Endothelial cell (in vitro differentiated cells): ENCODE data around the gene TRUB1. TPM values are rescaled to one million over a fixed set of nuclear protein-coding genes. Genes with fewer than 3 reads are reported as not detected.
A peak's percentile ranks its signal among the peaks of the same experiment; 100 is the strongest.

Experiments
- DNase-seq: peaks from one replicate; pipeline ENCODE4 v3.0.0; 2021; ENCODE audit warnings: low spot score
- H3K27ac Mint-ChIP-seq: one replicate; pipeline ENCODE4 v1.8.0; 2021; ENCODE audit warnings: mixed read lengths, inconsistent platforms; ENCODE audit not compliant: unreplicated experiment
- H3K27me3 Mint-ChIP-seq: one replicate; pipeline ENCODE4 v1.8.0; 2021; ENCODE audit warnings: mild to moderate bottlenecking, moderate library complexity, mixed read lengths, inconsistent platforms; ENCODE audit not compliant: unreplicated experiment
- H3K36me3 Mint-ChIP-seq: one replicate; pipeline ENCODE4 v1.8.0; 2021; ENCODE audit warnings: mild to moderate bottlenecking, low read depth, mixed read lengths, inconsistent platforms; ENCODE audit not compliant: unreplicated experiment
- H3K4me1 Mint-ChIP-seq: one replicate; pipeline ENCODE4 v1.8.0; 2021; ENCODE audit warnings: mild to moderate bottlenecking, mixed read lengths, inconsistent platforms; ENCODE audit not compliant: unreplicated experiment
- H3K4me3 Mint-ChIP-seq: one replicate; pipeline ENCODE4 v1.8.0; 2021; ENCODE audit warnings: mild to moderate bottlenecking, mixed read lengths, inconsistent platforms; ENCODE audit not compliant: unreplicated experiment
- H3K9me3 Mint-ChIP-seq: one replicate; pipeline ENCODE4 v1.8.0; 2021; ENCODE audit warnings: mixed read lengths, inconsistent platforms; ENCODE audit not compliant: unreplicated experiment
- CTCF ChIP-seq: fragments of 200-600 bp; sonication (generic); IDR thresholded peaks from one replicate; pipeline ENCODE4 v1.5.0; 2021; ENCODE audit warnings: antibody characterized with exemption; ENCODE audit not compliant: unreplicated experiment
- total RNA-seq: library from RNA; stranded (reverse); fragmentation: NEBNext Ultra II Directional; extraction: Animal tissue kit (Norgen Biotek cat#: 25700); gene quantifications from one replicate; pipeline ENCODE4 v1.2.1, GENCODE V29; 2021; ENCODE audit not compliant: unreplicated experiment

TRUB1 gene
- total RNA-seq, 1 donor from 2014 or later, result 15.4 TPM

- DNase-seq, result peak; percentile 10
- TF ChIP-seq CTCF, result no peak
- no peaks in the 10 kb centered on the region for H3K27me3 Mint-ChIP-seq
- H3K4me3 Mint-ChIP-seq, result no peak overlapping the region
- H3K36me3 Mint-ChIP-seq, result peaks cover 5% of the 10 kb centered on the region
- peaks cover 36% of the 10 kb centered on the region for H3K4me1 Mint-ChIP-seq
- H3K27ac Mint-ChIP-seq, result peak overlapping the region; percentile 91
- H3K9me3 Mint-ChIP-seq, result no peaks in the 10 kb centered on the region
These were observed 29.1 kb downstream of the TRUB1 start for GRCh38 chr10:114967071-114967470.

- Mint-ChIP-seq H3K4me1 (peaks cover 28% of the 10 kb centered on the region), H3K27me3 (no peaks in the 10 kb centered on the region), H3K27ac (peak overlapping the region; percentile 37), H3K9me3 (no peaks in the 10 kb centered on the region), H3K4me3 (no peak overlapping the region), H3K36me3 (no peaks in the 10 kb centered on the region)
- no peak for TF ChIP-seq CTCF
- peak; percentile 7 for DNase-seq
These were observed 32.5 kb downstream of the TRUB1 start for GRCh38 chr10:114970515-114970914.

GRCh38 chr10:114973306-114973705 lies 35.3 kb downstream of the TRUB1 start:
- no peaks in the 10 kb centered on the region for H3K9me3 Mint-ChIP-seq
- H3K36me3 Mint-ChIP-seq, result no peaks in the 10 kb centered on the region
- H3K27ac Mint-ChIP-seq, result no peak overlapping the region
- H3K27me3 Mint-ChIP-seq, result no peaks in the 10 kb centered on the region
- DNase-seq, result no peak
- H3K4me1 Mint-ChIP-seq, result peaks cover 12% of the 10 kb centered on the region
- no peak overlapping the region for H3K4me3 Mint-ChIP-seq
- TF ChIP-seq CTCF, result no peak

GRCh38 chr10:114973997-114974396 lies 36.0 kb downstream of the TRUB1 start:
- H3K27me3 Mint-ChIP-seq, result no peaks in the 10 kb centered on the region
- peaks cover 9% of the 10 kb centered on the region for H3K4me1 Mint-ChIP-seq
- H3K36me3 Mint-ChIP-seq, result no peaks in the 10 kb centered on the region
- no peak for TF ChIP-seq CTCF
- H3K27ac Mint-ChIP-seq, result no peak overlapping the region
- DNase-seq, result no peak
- no peak overlapping the region for H3K4me3 Mint-ChIP-seq
- no peaks in the 10 kb centered on the region for H3K9me3 Mint-ChIP-seq

GRCh38 chr10:114974625-114975024 lies 36.6 kb downstream of the TRUB1 start:
- no peaks in the 10 kb centered on the region for H3K27me3 Mint-ChIP-seq
- DNase-seq, result no peak
- no peak for TF ChIP-seq CTCF

More at GRCh38 chr10:114974625-114975024, 36.6 kb downstream of the TRUB1 start:
- no peaks in the 10 kb centered on the region for H3K36me3 Mint-ChIP-seq
- no peak overlapping the region for H3K27ac Mint-ChIP-seq
- H3K9me3 Mint-ChIP-seq, result no peaks in the 10 kb centered on the region
- no peak overlapping the region for H3K4me3 Mint-ChIP-seq
- H3K4me1 Mint-ChIP-seq, result peaks cover 7% of the 10 kb centered on the region
